ENCODE data around the gene CCDC102A.
"Not testable (repeated sequence)": the region's sequence is repeated elsewhere in the genome, so short reads cannot be mapped to it uniquely, and the experiment has no call there.

The CCDC102A gene

DNA sequence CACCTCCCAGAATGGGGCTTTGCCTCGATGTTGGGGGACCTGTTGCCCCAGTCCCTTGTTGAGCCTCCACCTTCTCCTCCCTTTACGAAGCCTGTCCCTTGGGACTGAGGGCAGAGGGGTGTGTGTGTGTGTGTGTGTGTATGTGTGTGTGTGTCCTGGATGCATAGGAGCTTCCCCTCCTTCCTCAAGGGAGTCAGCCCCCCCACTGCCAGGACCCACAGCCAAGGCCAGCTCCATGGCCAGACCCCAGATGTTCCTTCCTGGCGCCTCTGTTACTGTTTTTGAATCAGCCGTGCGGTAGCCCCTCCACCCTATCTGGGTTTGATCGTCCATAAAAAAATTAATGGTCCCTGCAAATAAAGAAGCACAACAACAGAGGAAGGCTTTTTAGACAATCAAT lies 32.4 kb downstream of the CCDC102A start:
- in situ Hi-C loops (cut with MboI; ENCODE audit: low sequenced_read_pairs) = no loop called here

DNA sequence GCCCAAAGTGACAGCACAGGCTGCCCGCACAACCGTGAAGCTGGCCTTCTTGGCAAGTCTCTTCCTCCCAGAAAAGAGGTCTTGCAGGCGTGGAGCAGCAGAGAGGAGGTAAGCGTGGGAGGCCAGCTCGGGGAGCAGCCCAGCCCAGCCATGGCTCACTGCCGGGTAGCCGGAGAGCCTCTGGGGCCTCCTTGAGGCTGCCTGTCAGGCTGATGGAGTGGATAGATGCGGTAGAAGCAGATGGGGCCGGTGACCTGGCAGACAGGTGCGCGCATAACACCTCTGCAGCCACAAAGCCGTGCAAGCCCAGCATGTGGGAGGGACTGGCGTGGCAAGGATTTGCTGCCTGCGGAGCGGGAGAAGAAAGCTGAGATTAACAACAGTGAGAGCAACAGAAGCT lies 33.0 kb downstream of the CCDC102A start:
- in situ Hi-C loops (cut with MboI; ENCODE audit: low sequenced_read_pairs) = no loop called here

DNA sequence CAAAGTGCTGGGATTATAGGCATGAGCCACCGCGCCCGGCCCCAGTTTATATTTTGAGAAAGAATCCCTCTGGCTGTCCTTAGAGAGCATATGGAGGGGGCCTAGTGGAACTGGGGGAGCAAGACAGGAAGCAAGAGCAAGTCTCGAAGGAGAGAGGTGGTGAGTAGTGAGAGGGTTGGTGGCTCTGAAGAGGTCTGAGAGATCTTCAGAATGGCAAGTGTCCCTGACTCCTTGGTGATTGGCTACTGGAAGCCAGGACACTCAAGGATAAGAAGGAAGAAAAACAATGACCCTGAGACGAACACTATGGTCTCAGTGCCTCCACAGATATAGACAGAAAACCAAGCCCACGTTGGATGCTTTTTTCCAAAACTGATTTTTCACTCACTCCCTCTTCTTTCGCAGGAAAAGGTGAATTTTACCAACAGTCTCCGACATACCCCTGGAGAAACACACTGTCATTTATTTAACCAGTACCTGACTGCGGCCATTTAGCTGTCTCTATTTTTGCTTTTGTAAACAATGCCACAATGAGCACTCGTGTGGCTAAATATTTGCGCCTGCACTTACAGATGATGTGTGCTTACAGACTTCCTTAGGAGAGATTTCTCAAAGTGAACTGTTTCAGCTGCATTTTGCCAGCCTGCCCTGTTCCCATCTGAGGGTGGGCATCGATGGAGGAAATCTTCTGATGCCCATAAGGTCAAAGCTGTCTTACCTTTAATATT lies 34.2 kb downstream of the CCDC102A start:
- in situ Hi-C loops (cut with MboI; ENCODE audit: low sequenced_read_pairs) = no loop called here

DNA sequence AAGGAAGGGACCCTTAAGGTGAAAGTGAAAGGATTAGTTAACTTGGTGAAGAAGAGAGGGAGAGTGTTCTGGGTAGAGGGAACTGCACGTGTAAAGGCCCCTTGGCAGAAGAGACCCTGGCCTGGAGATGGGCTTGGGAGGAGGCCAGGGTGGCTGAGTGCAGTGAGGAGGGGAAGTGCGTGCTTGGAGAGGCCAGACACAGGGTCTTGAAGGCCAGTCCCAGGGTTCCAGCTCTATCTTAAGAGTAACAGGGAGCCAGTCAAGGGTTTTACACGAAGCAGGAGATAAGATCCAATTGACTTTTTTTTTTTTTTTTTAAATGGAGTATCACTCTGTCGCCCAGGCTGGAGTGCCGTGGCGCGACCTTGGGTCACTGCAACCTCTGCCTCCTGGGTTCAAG lies 34.9 kb downstream of the CCDC102A start:
- in situ Hi-C loops (cut with MboI; ENCODE audit: low sequenced_read_pairs) = no loop called here

DNA sequence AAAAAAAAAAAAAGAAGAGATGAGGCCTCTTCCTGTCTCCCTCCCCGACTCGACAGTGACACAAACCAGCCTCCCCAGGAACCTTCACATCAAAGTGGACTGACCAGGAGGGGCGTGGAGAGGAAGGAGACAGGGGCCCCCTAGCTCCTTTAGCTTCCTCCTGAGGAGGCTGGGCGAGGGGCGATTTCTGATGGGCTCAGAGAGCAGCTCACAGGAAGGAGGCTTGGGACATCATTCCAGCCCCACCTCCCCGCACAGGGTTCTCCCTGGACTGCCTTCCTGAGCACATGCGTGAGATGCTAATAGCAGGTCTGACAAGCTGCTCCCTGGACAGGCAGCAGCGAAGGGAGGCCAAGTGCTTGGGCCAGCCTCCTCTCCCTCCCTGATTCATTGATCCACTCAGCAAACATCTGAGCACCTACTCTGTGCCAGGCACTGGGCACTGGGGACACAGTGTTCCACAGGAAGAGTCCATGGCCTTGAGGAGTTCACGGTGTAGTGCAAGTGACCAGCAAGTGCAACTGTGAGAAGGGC lies 35.7 kb downstream of the CCDC102A start:
- in situ Hi-C loops (cut with MboI; ENCODE audit: low sequenced_read_pairs) = no loop called here

DNA sequence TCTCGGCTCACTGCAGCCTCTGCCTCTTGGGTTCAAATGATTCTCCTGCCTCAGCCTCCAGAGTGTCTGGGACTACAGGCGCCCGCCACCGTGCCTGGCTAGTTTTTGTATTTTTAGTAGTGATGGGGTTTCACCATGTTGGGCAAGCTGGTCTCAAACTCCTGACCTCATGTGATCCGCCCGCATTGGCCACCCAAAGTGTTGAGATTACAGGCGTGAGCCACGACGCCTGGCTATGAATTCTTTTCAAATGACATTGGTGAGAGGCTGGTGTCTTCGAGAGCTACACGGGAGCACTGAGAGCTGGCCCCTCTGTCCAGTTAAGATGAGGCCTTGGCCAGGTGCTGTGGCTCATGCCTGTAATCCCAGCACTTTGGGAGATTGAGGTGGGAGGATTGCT lies 36.4 kb downstream of the CCDC102A start:
- in situ Hi-C loops (cut with MboI; ENCODE audit: low sequenced_read_pairs) = not testable (repeated sequence)

DNA sequence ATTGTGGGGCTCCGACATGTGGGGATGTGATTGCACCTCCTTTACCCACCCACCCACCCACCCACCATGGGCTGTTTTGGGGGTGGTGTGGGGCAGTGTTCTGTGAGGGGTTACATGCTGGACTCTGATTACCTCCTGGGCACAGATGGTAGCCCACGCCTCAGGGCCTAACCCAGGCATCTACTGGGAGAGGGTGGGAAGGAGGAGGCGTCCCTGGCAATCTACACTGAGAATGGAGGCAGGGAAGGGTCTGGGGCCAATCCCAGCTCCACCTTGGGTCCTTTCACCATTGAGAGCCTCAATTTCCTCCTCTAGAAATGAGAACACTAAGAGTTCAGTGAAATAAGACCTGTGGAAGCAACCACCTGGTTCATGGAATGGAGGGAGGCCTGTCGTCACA lies 38.3 kb downstream of the CCDC102A start:
- in situ Hi-C loops (cut with MboI; ENCODE audit: low sequenced_read_pairs) = no loop called here

DNA sequence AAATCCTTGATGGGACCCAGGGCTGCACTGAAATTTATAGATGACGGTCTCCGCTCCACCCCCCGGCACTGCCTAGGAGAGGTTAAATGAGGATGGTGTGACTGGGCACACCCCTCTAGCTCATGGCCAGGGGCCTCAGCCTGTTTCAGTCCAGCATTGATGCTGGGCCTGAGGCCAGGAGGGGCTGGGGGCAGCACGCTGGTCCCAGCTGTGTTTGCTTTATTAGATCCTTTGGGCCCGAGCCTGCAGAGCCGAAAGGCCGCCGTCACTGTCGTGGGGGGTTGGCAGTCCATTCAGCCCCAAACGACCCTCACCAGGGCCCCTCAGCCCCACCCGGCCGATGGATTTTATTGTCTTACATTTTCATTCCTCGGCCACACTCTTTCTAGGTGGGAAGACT lies 39.2 kb downstream of the CCDC102A start:
- in situ Hi-C loops (cut with MboI; ENCODE audit: low sequenced_read_pairs) = no loop called here

DNA sequence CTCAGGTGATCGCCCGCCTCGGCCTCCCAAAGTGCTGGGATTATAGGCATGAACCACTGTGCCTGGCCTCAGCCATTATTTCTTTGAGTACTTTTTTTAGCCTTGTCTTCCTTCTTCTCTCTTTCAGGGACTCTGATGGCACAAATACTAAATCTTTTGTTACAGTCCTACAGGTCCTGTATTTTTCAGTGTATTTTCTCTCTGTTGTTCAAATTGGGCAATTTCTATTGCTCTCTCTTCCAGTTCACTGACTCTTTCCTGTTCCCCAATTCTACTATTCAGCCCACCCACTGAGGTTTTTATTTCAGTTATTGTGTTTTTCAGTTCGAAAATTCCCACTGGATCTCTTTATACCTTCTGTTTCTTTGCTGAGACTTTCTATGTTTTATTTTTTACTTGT lies 42.6 kb downstream of the CCDC102A start:
- in situ Hi-C loops (cut with MboI; ENCODE audit: low sequenced_read_pairs) = no loop called here

DNA sequence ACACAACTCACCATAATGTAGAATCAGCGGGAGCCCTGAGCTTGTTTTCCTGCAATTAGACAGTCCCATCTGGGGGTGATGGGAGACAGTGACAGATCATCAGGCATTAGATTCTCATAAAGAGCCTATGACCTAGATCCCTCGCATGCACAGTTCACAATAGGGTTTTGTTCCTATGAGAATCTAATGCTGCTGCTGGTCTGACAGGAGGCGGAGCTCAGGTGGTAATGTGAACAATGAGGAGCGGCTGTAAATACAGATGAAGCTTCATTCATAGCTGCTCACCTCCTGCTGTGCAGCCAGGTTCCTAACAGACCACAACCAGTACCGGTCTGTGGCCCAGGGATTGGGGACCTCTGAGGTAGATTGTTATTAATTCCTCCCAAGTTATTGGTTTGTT lies 47.1 kb downstream of the CCDC102A start:
- in situ Hi-C loops (cut with MboI; ENCODE audit: low sequenced_read_pairs) = no loop called here

DNA sequence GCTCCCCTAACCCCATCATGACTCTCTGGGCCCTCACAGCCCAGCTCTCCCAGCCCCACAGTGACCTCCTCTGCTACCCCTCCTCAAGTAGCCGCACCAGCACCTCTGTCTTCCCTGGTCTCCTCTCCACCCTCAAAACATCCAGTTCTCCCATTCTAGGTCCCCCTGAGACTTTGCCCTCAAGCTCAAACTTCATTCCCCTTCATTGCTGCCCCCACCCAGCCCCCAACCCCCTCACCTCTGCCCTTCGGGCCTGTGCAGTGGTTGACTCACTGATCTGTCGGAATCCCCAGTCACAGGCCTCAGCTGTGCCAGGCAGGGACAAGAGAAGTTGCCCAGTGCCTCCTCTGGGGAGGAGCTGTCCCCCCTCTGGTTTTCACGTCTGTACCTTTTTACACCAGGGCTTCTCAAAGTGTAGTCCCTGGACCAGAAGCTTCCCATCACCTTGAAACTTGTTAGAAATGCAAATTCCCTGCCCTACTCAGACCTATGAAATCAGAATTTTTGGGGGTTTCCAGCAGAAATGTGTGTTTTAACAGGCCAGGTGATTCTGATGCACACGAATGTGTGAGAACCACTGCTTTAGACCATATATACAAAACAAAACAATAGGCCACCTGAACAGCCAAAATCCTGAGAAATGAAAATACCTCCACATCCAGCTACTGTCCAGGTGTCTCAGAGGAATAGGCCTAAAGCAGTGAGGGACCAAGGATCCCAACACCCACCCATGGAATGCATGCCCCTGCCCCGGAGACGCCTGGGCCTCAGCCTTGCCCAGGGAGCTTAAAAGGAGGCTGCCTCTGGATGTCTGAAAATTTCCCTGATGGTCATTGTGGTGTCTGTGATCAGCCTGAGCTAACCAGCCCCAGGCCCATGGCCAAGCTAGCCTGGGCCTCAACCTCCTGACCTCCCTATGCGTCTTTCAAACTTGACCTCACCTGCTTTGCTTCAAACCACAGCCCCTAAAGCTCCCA lies 49.2 kb downstream of the CCDC102A start:
- in situ Hi-C loops (cut with MboI; ENCODE audit: low sequenced_read_pairs) = no loop called here

DNA sequence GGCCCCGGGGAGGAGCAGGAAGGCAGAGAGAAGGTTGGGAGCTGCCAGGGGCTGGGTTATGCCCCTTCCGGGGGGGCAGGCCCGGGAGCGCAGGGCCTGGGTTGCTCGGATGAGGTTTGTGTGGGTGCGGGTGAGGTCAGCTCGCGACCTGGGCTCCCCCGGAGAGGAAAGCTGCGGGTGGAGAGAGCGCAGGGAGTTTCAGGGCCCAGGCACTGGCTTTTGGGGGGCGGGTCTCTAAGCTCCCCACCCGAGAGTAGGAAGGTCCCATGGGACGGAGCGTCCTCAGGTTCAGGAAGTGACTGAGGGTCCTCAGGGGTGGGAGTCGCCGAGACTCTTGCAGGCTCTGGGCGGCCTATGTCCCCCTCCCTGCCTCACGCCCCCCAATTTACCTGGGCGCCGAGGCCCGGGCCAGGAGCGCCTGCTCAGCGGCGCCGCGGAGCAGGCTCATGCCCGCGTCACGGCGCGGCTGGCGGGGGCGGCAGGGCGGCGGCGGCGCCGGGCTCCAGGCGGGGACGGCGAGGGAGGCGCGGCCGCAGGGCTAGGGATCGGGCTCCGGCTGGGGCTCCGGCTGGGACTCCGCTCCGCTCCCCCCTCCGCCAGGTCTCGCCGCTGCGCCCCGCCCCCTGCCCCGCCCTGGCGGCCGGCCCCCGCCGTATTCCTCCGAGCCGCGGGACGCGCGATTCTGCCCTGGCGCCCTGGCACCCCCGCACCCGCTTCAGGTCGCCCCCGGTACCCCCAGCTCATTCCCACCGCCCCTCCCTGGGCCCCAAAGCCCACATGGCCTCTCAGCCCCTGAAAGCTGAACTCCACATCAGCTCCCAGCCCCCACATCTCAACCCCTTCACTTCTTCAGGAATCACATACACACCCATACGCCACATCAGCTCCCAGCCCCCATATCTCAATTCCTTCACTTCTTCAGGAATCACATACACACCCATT lies 50.2 kb downstream of the CCDC102A start, which contains the start of gene DOK4:
Gene DOK4, minus strand, starts transcription at position 578 of the 942 bp plus-strand sequence. CDS start 6,986 bp downstream, outside the sequence.
- in situ Hi-C loops (cut with MboI; ENCODE audit: low sequenced_read_pairs) = no loop called here

DNA sequence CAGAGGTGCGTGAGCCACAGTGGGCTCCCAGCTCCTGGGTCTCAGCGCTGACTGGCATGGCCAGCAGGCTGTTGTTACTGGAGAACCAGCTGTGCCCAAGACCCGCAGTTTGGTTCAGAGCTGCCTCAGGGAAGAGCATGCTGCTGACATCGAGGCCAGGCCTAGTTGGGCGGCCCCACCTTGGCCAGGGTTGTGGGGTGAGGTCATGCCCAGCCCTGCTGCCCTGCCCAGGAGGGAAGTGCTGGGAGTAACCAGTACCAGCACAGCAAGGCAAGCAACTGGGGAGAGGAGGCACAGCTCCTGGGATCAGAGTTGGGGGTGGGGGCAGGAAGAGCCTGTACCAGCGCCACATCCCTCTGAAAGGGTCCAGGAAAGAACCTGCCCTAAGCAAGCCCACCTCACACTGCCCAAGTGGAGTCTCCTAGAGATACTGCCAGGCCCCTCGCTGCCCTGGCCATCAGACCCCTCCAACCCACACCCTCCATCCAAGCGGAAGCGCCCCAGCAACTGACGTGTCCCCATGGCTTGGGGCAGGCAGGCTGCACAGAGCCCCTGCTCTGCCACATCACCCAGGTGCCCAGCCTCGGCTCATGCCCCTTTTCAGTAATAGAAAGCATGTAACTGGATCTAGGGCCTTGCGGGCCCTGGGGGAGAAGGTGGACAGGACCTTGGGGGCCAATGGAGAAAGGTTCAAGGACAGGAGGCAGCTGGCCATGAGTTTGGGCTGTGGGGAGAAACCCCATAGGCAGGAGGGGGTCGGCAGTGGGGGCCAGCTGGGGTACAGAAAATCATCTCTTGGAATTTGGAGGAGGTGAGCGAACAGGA lies 51.1 kb downstream of the CCDC102A start:
- in situ Hi-C loops (cut with MboI; ENCODE audit: low sequenced_read_pairs) = no loop called here

DNA sequence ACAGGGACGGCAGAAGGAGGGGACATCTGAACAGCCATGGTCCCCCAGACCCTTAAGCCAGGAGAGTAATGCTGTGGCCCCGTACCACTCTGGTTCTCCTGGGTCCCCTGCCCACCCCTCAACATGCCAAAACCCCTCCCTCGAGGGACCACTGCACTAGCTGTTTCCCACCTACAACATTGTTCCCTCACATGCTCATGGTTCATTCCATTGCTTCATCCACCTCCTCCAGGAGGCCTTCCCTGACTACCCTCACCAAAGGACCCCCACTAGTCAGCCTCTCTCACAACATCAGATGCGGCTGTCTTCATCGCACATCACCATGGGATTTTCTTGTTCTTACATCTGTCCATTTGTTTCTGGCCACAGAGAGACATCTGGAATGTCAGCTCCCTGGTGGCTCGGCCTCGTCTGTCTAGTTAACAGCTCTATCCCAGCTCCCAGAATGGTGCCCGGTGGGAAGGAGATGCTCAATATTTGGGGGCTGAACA lies 51.8 kb downstream of the CCDC102A start:
- in situ Hi-C loops (cut with MboI; ENCODE audit: low sequenced_read_pairs) = no loop called here

DNA sequence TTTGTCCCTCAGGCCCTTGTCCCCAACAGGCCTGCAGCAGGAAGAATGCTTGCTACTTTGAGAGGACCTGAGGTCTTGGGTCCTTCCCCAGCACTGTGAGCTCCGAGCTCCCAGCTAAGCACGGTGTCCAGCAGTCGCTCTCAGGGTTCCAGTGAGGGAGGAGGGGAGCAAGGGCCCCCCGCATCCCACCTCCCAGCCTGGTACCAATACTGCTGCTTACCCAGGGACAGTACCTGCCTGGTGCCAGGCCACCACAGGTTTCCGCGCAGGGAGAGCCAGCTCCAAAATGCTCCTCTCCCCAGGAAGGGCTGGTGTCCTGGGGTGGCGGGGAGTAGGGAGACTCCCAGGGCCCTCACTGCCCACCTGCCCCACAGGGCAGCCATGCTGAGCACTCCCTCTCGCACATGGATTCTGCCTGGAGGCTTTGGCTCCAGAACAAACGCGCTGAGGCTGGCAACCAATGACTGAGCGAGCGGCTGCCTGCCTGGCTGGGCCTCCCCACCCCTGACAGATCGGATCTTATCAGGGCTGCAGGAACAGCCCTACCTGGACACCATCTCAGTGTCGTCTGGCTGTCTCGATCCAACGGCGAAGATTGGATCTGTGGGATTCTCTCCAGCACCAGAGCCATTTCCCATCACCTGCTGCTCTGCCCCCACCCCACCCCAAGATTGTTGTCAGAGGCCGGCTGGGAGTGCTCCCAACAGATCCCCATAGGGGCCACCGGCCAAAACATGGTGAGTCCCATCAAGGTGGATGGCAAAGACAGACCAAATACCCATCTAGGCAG lies 52.5 kb downstream of the CCDC102A start:
- in situ Hi-C loops (cut with MboI; ENCODE audit: low sequenced_read_pairs) = no loop called here

DNA sequence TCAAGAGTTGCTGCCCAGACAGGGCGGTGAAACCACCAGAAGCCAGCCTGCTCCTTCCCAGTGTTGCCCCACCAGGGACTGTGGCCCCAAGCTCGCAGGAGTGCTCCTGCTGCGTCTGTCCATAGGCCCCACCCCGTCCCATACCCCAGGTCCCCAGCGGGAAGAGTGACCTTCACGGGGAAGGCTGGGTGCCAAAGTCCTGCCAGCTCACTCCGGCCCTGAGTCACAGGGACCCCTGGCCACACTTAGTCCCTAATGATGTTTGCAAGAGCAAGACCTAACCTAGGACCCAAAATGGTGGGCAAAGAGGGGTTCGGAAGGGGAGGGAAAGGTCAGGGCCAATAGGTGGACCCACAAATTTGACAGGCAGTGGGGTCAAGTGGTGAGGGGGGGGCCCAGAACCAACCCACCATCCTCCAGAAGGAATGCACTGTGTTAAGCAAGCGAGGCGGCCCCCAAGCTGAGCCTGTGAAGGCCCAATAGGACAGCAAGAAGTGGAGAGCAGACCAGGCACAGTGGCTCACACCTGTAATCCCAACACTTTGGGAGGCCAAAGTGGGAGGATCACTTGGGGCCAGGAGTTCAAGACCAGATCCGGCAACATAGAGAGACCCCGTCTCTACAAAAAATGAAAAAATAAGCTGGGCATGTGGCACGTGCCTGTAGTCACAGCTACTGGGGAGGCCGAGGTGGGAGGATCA lies 53.4 kb downstream of the CCDC102A start:
- in situ Hi-C loops (cut with MboI; ENCODE audit: low sequenced_read_pairs) = no loop called here

DNA sequence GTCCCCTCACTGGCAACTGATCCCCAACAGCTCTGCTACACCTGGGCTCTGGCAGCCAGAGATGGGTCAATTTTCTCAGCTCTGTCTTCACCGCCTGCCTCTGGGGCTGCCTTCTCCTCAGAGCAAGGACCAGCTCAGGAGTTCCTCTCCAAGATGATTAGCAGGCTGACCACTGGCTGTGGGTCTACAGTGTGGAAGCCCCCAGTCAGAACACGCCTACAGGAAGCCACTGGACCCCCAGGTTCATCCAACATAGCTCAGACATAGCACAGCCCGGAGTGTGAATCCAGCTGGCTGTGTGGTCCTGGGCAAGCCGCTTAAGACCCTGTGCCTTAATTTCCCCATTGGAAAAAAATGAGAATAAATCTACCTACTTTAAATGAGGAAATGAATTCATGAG lies 55.0 kb downstream of the CCDC102A start:
- in situ Hi-C loops (cut with MboI; ENCODE audit: low sequenced_read_pairs) = no loop called here

DNA sequence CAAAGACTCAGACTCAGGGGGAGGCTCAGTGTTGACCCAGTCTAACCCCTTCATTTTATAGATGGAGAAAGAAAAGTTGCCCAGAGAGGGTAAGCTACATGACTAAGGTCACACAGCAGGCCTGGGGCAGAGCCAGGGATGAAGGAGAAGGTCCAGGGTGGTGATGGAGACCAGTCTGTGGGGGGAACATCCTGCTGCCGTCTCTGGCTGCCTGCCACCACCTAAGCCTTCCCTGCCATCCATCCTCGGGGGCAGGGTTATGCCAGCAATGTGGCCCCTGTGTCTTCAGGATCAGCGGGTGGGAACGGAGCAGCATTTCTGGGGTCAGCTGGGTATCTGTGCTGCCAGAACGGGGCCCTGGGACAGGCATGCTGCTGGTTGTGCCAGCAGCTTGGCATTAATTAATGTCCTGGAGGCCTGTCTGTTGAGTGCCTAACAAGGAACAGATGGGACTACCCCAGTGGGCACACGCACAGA lies 55.6 kb downstream of the CCDC102A start:
- in situ Hi-C loops (cut with MboI; ENCODE audit: low sequenced_read_pairs) = no loop called here
